ENCODE results near the gene PUS7. TPM values are rescaled to one million over a fixed set of nuclear protein-coding genes. Genes with fewer than 3 reads are reported as not detected.
"Not testable (repeated sequence)": the region's sequence is repeated elsewhere in the genome, so short reads cannot be mapped to it uniquely, and the experiment has no call there.

The PUS7 gene
- total RNA-seq, 3 donors from 2014 or later (not counting 1 experiment from before 2014, with no cell fraction given) = 2.2 to 3.5 (median 3.4) TPM

GRCh38 chr7:105452085-105452484 is 70.0 kb downstream of the PUS7 start:
- Mint-ChIP-seq H3K27ac (no peak overlapping the region), H3K4me1 (peaks cover 0 to 5% of the 10 kb centered on the region in 2 donors), H3K9me3 (no peaks in the 10 kb centered on the region), H3K27me3 (ENCODE audit: low read depth in 2 of 2) (no peaks in the 10 kb centered on the region), H3K36me3 (no peaks in the 10 kb centered on the region), H3K4me3 (no peak overlapping the region)
- Histone ChIP-seq H3K27ac (ENCODE audit: low read length) (no peak overlapping the region), H3K9me3 (ENCODE audit: control insufficient read depth, insufficient read depth, low read length) (no peaks in the 10 kb centered on the region), H3K4me3 (ENCODE audit: low read length) (no peak overlapping the region), H3K27me3 (ENCODE audit: control insufficient read depth, insufficient read depth, low read length) (no peaks in the 10 kb centered on the region), H3K4me1 (ENCODE audit: control insufficient read depth, insufficient read depth, low read length) (peaks cover 14% of the 10 kb centered on the region), H3K36me3 (ENCODE audit: control insufficient read depth, insufficient read depth, low read length) (peaks cover 2% of the 10 kb centered on the region)
- ATAC-seq = no peak
- no peak for TF ChIP-seq CTCF (IDR thresholded peaks at IDR 0.05)
- 92% methylated on average over 2 of the region's 2 CpGs for WGBS (ENCODE audit: insufficient coverage)
- intact Hi-C loops (cut with micrococcal nuclease) = no loop called here
- DNase-seq = no peak

- H3K4me3 Mint-ChIP-seq; ATAC-seq; H3K4me1 Mint-ChIP-seq; H3K4me3 ChIP-seq (ENCODE audit: low read length); H3K9me3 ChIP-seq (ENCODE audit: control insufficient read depth, insufficient read depth, low read length); H3K27me3 Mint-ChIP-seq (ENCODE audit: low read depth in 2 of 2); H3K36me3 ChIP-seq (ENCODE audit: control insufficient read depth, insufficient read depth, low read length); H3K27me3 ChIP-seq (ENCODE audit: control insufficient read depth, insufficient read depth, low read length); H3K27ac ChIP-seq (ENCODE audit: low read length); DNase-seq; H3K9me3 Mint-ChIP-seq; H3K27ac Mint-ChIP-seq; intact Hi-C loops (cut with micrococcal nuclease); H3K36me3 Mint-ChIP-seq: not testable (repeated sequence)
- H3K4me1 ChIP-seq (ENCODE audit: control insufficient read depth, insufficient read depth, low read length) = peaks cover 14% of the 10 kb centered on the region
- 100% methylated on average over 2 of the region's 5 CpGs for WGBS (ENCODE audit: insufficient coverage)
Measured at GRCh38 chr7:105450870-105451269, 71.2 kb downstream of the PUS7 start.

- H3K27me3 ChIP-seq (ENCODE audit: control insufficient read depth, insufficient read depth, low read length) = no peaks in the 10 kb centered on the region
- TF ChIP-seq CTCF (IDR thresholded peaks at IDR 0.05) = no peak
- DNase-seq (no peak), ATAC-seq (no peak)
- WGBS (ENCODE audit: insufficient coverage) = 90% methylated on average over 7 of the region's 8 CpGs
- no peak overlapping the region for H3K4me3 Mint-ChIP-seq
- H3K27ac ChIP-seq (ENCODE audit: low read length) = no peak overlapping the region
- H3K27ac Mint-ChIP-seq = no peak overlapping the region
- peaks cover 0 to 5% of the 10 kb centered on the region in 2 donors for H3K4me1 Mint-ChIP-seq
- no peaks in the 10 kb centered on the region for H3K36me3 ChIP-seq (ENCODE audit: control insufficient read depth, insufficient read depth, low read length)
- no peaks in the 10 kb centered on the region for H3K27me3 Mint-ChIP-seq (ENCODE audit: low read depth in 2 of 2)
- no peaks in the 10 kb centered on the region for H3K36me3 Mint-ChIP-seq
- H3K4me1 ChIP-seq (ENCODE audit: control insufficient read depth, insufficient read depth, low read length) = peaks cover 14% of the 10 kb centered on the region
- no peaks in the 10 kb centered on the region for H3K9me3 Mint-ChIP-seq
- intact Hi-C loops (cut with micrococcal nuclease) = no loop called here
- no peak overlapping the region for H3K4me3 ChIP-seq (ENCODE audit: low read length)
- no peaks in the 10 kb centered on the region for H3K9me3 ChIP-seq (ENCODE audit: control insufficient read depth, insufficient read depth, low read length)
Measured at GRCh38 chr7:105450177-105450861, 71.8 kb downstream of the PUS7 start.

GRCh38 chr7:105448181-105448580 is 73.9 kb downstream of the PUS7 start:
- peak in 1 of 2 donors; percentile 19 for DNase-seq

More at GRCh38 chr7:105448181-105448580, 73.9 kb downstream of the PUS7 start:
- Mint-ChIP-seq H3K9me3 (no peaks in the 10 kb centered on the region), H3K27me3 (ENCODE audit: low read depth in 2 of 2) (no peaks in the 10 kb centered on the region), H3K4me3 (no peak overlapping the region), H3K27ac (no peak overlapping the region), H3K4me1 (peaks cover 5 to 13% of the 10 kb centered on the region in 2 donors), H3K36me3 (no peaks in the 10 kb centered on the region)
- Histone ChIP-seq H3K36me3 (ENCODE audit: control insufficient read depth, insufficient read depth, low read length) (no peaks in the 10 kb centered on the region), H3K27ac (ENCODE audit: low read length) (no peak overlapping the region), H3K9me3 (ENCODE audit: control insufficient read depth, insufficient read depth, low read length) (no peaks in the 10 kb centered on the region), H3K27me3 (ENCODE audit: control insufficient read depth, insufficient read depth, low read length) (no peaks in the 10 kb centered on the region), H3K4me3 (ENCODE audit: low read length) (no peak overlapping the region), H3K4me1 (ENCODE audit: control insufficient read depth, insufficient read depth, low read length) (peaks cover 14% of the 10 kb centered on the region)
- 59% methylated on average over 8 of the region's 8 CpGs for WGBS (ENCODE audit: insufficient coverage)
- ATAC-seq = peak in 1 of 3 donors; percentile 53
- intact Hi-C loops (cut with micrococcal nuclease) = no loop called here
- no peak for TF ChIP-seq CTCF (IDR thresholded peaks at IDR 0.05)

Data from natural killer cell (primary cell).